HepG2 (cell line): Measurements from ENCODE around the gene TLDC2. TPM values are rescaled to one million over a fixed set of nuclear protein-coding genes. Genes with fewer than 3 reads are reported as not detected.

Experiments used
- CERS6 ChIP-seq: sonication (generic); formaldehyde crosslinking; IDR thresholded peaks from 2 replicates; pipeline ENCODE4 v1.5.0; 2020; ENCODE audit warnings: missing genetic modification reagents
- GATAD2A ChIP-seq: IDR thresholded peaks from 2 replicates; pipeline ENCODE4 v1.6.1; 2016
- IRF1 ChIP-seq: sonication (generic); formaldehyde crosslinking; IDR thresholded peaks from 2 replicates; pipeline ENCODE4 v1.4.0; 2020; ENCODE audit warnings: low read depth, mild to moderate bottlenecking, missing genetic modification reagents
- IRX3 ChIP-seq: sonication (generic); formaldehyde crosslinking; IDR thresholded peaks from 2 replicates; pipeline ENCODE4 v1.8.1; 2023; ENCODE audit warnings: mild to moderate bottlenecking, low read depth, missing genetic modification reagents, borderline replicate concordance
- MAZ ChIP-seq, 2 experiments: sonication (generic) in 1 of 2; formaldehyde crosslinking in 1 of 2; IDR thresholded peaks; 2 replicates each; pipeline versions ENCODE4 v1.5.0 to v1.6.1; 2012 to 2020; ENCODE audit warnings: low read depth in 2 of 2, mild to moderate bottlenecking in 2 of 2, borderline replicate concordance in 1 of 2, improper control_type of control experiment in 1 of 2, low read length in 1 of 2, missing genetic modification reagents in 1 of 2, moderate library complexity in 1 of 2
- NFAT5 ChIP-seq: sonication (generic); formaldehyde crosslinking; IDR thresholded peaks from 2 replicates; pipeline ENCODE4 v1.4.0; 2020; ENCODE audit warnings: missing genetic modification reagents
- NFIB ChIP-seq: sonication (generic); formaldehyde crosslinking; IDR thresholded peaks from 2 replicates; pipeline ENCODE4 v1.9.0; 2021; ENCODE audit warnings: missing genetic modification reagents, mild to moderate bottlenecking, borderline replicate concordance
- RFX1 ChIP-seq: fragments of 450-650 bp; IDR thresholded peaks from 2 replicates; pipeline ENCODE4 v1.6.1; 2017
- SYNCRIP ChIP-seq: fragments of 200-400 bp; formaldehyde crosslinking; IDR thresholded peaks from 2 replicates; pipeline ENCODE4 v1.6.1; 2018; ENCODE audit warnings: mild to moderate bottlenecking, low read depth, low read length; ENCODE audit not compliant: insufficient read depth
- TGIF2 ChIP-seq: IDR thresholded peaks from 2 replicates; pipeline ENCODE4 v1.6.1; 2016; ENCODE audit warnings: control low read depth, missing compliant biosample characterization
- TRAFD1 ChIP-seq: sonication (generic); formaldehyde crosslinking; IDR thresholded peaks from 2 replicates; pipeline ENCODE4 v1.5.1; 2020; ENCODE audit warnings: missing genetic modification reagents, mild to moderate bottlenecking, borderline replicate concordance
- YEATS2 ChIP-seq: sonication (generic); formaldehyde crosslinking; IDR thresholded peaks from 2 replicates; pipeline ENCODE4 v1.4.0; 2020; ENCODE audit warnings: missing genetic modification reagents, borderline replicate concordance
- ZBTB2 ChIP-seq: sonication (generic); formaldehyde crosslinking; IDR thresholded peaks from 2 replicates; pipeline ENCODE4 v1.8.0; 2022; ENCODE audit warnings: low read depth, missing genetic modification reagents
- ZMYM3 ChIP-seq: sonication (generic); formaldehyde crosslinking; IDR thresholded peaks from 2 replicates; pipeline ENCODE4 v1.5.1; 2020; ENCODE audit warnings: mild to moderate bottlenecking, missing genetic modification reagents
- ZNF329 ChIP-seq: sonication (generic); formaldehyde crosslinking; IDR thresholded peaks from 2 replicates; pipeline ENCODE4 v1.9.0; 2021; ENCODE audit warnings: low read depth, mild to moderate bottlenecking, missing genetic modification reagents
- ZNF530 ChIP-seq: sonication (generic); formaldehyde crosslinking; IDR thresholded peaks from 2 replicates; pipeline ENCODE4 v1.5.0; 2020; ENCODE audit warnings: low read depth, mild to moderate bottlenecking, missing genetic modification reagents
- ZSCAN29 ChIP-seq: sonication (generic); formaldehyde crosslinking; conservative IDR thresholded peaks from 2 replicates; pipeline ENCODE4 v1.4.0; 2020; ENCODE audit warnings: mild to moderate bottlenecking, missing genetic modification reagents
- polyA plus RNA-seq, 8 experiments: library from polyadenylated mRNA; depleted of rRNA in 3 of 8; stranded (reverse) in 7 of 8; unstranded in 1 of 8; fragments of >200 nt; fragmentation: Illumina TruSeq in 4 of 8; extraction: Trizol in 4 of 8; gene quantifications; 2 replicates each; pipeline versions ENCODE4 v1.2.1 to v1.2.3, GENCODE V29; 2011 to 2016; ENCODE audit warnings: low read depth in 4 of 8, missing spikeins in 1 of 8, mixed read lengths in 1 of 8; ENCODE audit not compliant: insufficient read depth in 1 of 8
- total RNA-seq, 5 experiments: library from RNA; depleted of rRNA; stranded (reverse); fragments of >200 nt; fragmentation: Illumina TruSeq; extraction: Trizol; gene quantifications; 2 replicates each; pipeline ENCODE4 v1.2.3, GENCODE V29; 2016; ENCODE audit warnings: low read depth in 1 of 5

Gene TLDC2
- total and polyA plus RNA-seq, 2 of the 13 experiments (the other 11 are each of a cell fraction or from before 2014, with no cell fraction given): 1.5 to 1.6 TPM

- TF ChIP-seq ZBTB2 (no peak), NFIB (CRISPR knock-in tag) (no peak), ZNF530 (no peak), NFAT5 (CRISPR knock-in tag) (no peak), CERS6 (CRISPR knock-in tag) (peak; percentile 72; the same call in 1 of the 2 replicates), ZNF329 (CRISPR knock-in tag) (no peak), SYNCRIP (no peak), IRF1 (no peak), TRAFD1 (peak; percentile 96), ZMYM3 (CRISPR knock-in tag) (peak; percentile 47; the same call in 1 of the 2 replicates), MAZ (IDR thresholded peaks at IDR 0.05; ENCODE audit: borderline replicate concordance, low read depth, low read length) (peak; percentile 63; the same call in 1 of the 2 replicates), MAZ (CRISPR knock-in tag; IDR thresholded peaks at IDR 0.05; ENCODE audit: low read depth) (peak; percentile 54; the same call in 1 of the 2 replicates), ZSCAN29 (CRISPR knock-in tag) (peak; percentile 68; the same call in 1 of the 2 replicates), TGIF2 (CRISPR knock-in tag) (peak; percentile 35), GATAD2A (CRISPR knock-in tag) (peak; percentile 67), IRX3 (peak; percentile 68; the same call in 1 of the 2 replicates), RFX1 (no peak), YEATS2 (CRISPR knock-in tag) (no peak)
Observed at GRCh38 chr20:36886859-36887751, 11.2 kb downstream of the TLDC2 start (continued).
